Peyer's patch (tissue), 4 donors: ENCODE results near the gene BRF1.

Source experiments
- POLR2A ChIP-seq, 2 donors: fragments of 450-650 bp; IDR thresholded peaks; one replicate each; pipeline ENCODE4 v1.5.1; 2017; ENCODE audit warnings: antibody characterized with exemption in 2 of 2, mild to moderate bottlenecking in 2 of 2, moderate library complexity in 2 of 2
- TF ChIP-seq, protein P1 (sequence below), 6 experiments: fragments of 450-650 bp in 4 of 6; fragments of 200-600 bp in 2 of 6; sonication (generic) in 1 of 6; IDR thresholded peaks; one replicate each; pipeline ENCODE4 v1.5.1; 2017 to 2019; ENCODE audit warnings: antibody characterized with exemption in 6 of 6, mild to moderate bottlenecking in 3 of 6, moderate library complexity in 1 of 6

DNA sequence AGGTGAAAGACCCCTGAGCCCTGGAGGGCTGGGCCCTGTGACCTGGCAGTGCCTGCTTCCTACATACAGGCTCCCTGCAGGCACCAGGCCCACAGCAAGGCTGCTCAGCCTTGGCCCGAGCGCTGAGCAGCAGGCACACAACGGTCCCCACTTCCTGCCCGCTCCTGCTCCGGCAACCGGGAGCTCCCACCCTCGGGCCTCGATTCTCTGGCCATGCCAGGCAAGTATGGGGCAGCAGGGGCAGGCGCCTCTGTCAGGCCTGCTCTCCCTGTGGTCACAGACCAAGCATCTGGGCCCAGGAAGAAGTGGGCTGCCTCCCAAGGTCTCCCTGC, 89.1 kb downstream of the BRF1 start:
- TF ChIP-seq POLR2A (IDR thresholded peaks at IDR 0.05) = no peak
- TF ChIP-seq, protein P1, sequence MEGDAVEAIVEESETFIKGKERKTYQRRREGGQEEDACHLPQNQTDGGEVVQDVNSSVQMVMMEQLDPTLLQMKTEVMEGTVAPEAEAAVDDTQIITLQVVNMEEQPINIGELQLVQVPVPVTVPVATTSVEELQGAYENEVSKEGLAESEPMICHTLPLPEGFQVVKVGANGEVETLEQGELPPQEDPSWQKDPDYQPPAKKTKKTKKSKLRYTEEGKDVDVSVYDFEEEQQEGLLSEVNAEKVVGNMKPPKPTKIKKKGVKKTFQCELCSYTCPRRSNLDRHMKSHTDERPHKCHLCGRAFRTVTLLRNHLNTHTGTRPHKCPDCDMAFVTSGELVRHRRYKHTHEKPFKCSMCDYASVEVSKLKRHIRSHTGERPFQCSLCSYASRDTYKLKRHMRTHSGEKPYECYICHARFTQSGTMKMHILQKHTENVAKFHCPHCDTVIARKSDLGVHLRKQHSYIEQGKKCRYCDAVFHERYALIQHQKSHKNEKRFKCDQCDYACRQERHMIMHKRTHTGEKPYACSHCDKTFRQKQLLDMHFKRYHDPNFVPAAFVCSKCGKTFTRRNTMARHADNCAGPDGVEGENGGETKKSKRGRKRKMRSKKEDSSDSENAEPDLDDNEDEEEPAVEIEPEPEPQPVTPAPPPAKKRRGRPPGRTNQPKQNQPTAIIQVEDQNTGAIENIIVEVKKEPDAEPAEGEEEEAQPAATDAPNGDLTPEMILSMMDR (IDR thresholded peaks at IDR 0.05) = no peak
